GM23338 (cell line): ENCODE results near the gene RAP1GAP2. TPM values are rescaled to one million over a fixed set of nuclear protein-coding genes. Genes with fewer than 3 reads are reported as not detected.

ENCODE experiments used
- ATAC-seq: fragments of 200-7000 bp; cut with Tn5 transposase; 3 replicates; pipeline ENCODE4 v1.9.1; 2020
- DNase-seq: peaks from one replicate; pipeline ENCODE4 v3.0.0-alpha.2; 2015; ENCODE audit warnings: low spot score
- H2AFZ ChIP-seq: fragments of 200-600 bp; sonication (generic); 2 replicates; pipeline ENCODE4 v1.8.0; 2016; ENCODE audit warnings: antibody characterized with exemption, mild to moderate bottlenecking, moderate library complexity
- H3F3A ChIP-seq: fragments of 200-600 bp; sonication (generic); replicated peaks from 2 replicates; pipeline ENCODE4 v1.8.0; 2017; ENCODE audit warnings: antibody characterized with exemption, mixed run types, low read depth
- H3K27ac ChIP-seq: fragments of 200-600 bp; sonication (generic); 2 replicates; pipeline ENCODE4 v1.6.1; 2016; ENCODE audit warnings: low read depth
- H3K27me3 ChIP-seq: fragments of 200-600 bp; sonication (generic); 2 replicates; pipeline ENCODE4 v1.8.0; 2016; ENCODE audit warnings: mild to moderate bottlenecking, mixed run types, moderate library complexity; ENCODE audit not compliant: insufficient read depth
- H3K36me3 ChIP-seq: fragments of 200-600 bp; sonication (generic); 2 replicates; pipeline ENCODE4 v1.8.0; 2016; ENCODE audit warnings: mild to moderate bottlenecking; ENCODE audit not compliant: insufficient read depth
- H3K4me1 ChIP-seq: fragments of 200-600 bp; sonication (generic); 2 replicates; pipeline ENCODE4 v1.8.0; 2016; ENCODE audit warnings: mild to moderate bottlenecking, moderate library complexity; ENCODE audit not compliant: insufficient read depth
- H3K4me2 ChIP-seq: fragments of 200-600 bp; sonication (generic); 2 replicates; pipeline ENCODE4 v1.7.1; 2017; ENCODE audit warnings: mixed run types
- H3K4me3 ChIP-seq: fragments of 200-600 bp; sonication (generic); 2 replicates; pipeline ENCODE4 v1.6.1; 2016; ENCODE audit warnings: mixed run types
- H3K79me2 ChIP-seq: fragments of 200-600 bp; sonication (generic); replicated peaks from 2 replicates; pipeline ENCODE4 v1.8.0; 2017; ENCODE audit warnings: mild to moderate bottlenecking; ENCODE audit not compliant: insufficient read depth
- H3K9me2 ChIP-seq: fragments of 200-600 bp; sonication (generic); 2 replicates; pipeline ENCODE4 v1.8.0; 2017; ENCODE audit not compliant: insufficient read depth
- H4K20me1 ChIP-seq: fragments of 200-600 bp; sonication (generic); replicated peaks from 2 replicates; pipeline ENCODE4 v1.8.0; 2017; ENCODE audit warnings: mild to moderate bottlenecking; ENCODE audit not compliant: insufficient read depth
- H3K27ac Mint-ChIP-seq: 2 replicates; pipeline ENCODE4 v1.8.0; 2020; ENCODE audit warnings: inconsistent platforms, mild to moderate bottlenecking, moderate library complexity, mixed read lengths
- H3K27me3 Mint-ChIP-seq: 3 replicates; pipeline ENCODE4 v1.8.0; 2022; ENCODE audit warnings: low read depth, mild to moderate bottlenecking, moderate library complexity, mixed read lengths, inconsistent platforms; ENCODE audit not compliant: insufficient read depth, poor library complexity
- H3K36me3 Mint-ChIP-seq: 3 replicates; pipeline ENCODE4 v1.8.0; 2021; ENCODE audit warnings: low read depth, mild to moderate bottlenecking, inconsistent platforms, moderate library complexity, mixed read lengths
- H3K4me1 Mint-ChIP-seq: 3 replicates; pipeline ENCODE4 v1.8.0; 2020; ENCODE audit warnings: mild to moderate bottlenecking, inconsistent platforms, mixed read lengths
- H3K4me3 Mint-ChIP-seq: 3 replicates; pipeline ENCODE4 v1.8.0; 2021; ENCODE audit warnings: moderate library complexity, mild to moderate bottlenecking, inconsistent platforms, mixed read lengths
- H3K9me3 Mint-ChIP-seq: 3 replicates; pipeline ENCODE4 v1.8.0; 2020; ENCODE audit warnings: moderate library complexity, mild to moderate bottlenecking, inconsistent platforms, mixed read lengths
- EZH2 ChIP-seq: fragments of 200-600 bp; sonication (generic); IDR thresholded peaks from one replicate; pipeline ENCODE4 v1.8.0; 2017; ENCODE audit warnings: antibody characterized with exemption, mild to moderate bottlenecking, low read depth; ENCODE audit not compliant: unreplicated experiment
- EZH2phosphoT487 ChIP-seq: fragments of 200-600 bp; sonication (generic); IDR thresholded peaks from one replicate; pipeline ENCODE4 v1.8.1; 2018; ENCODE audit warnings: antibody characterized with exemption; ENCODE audit not compliant: unreplicated experiment
- JUNB ChIP-seq: IDR thresholded peaks from one replicate; pipeline ENCODE4 v1.6.1; 2016; ENCODE audit warnings: antibody characterized with exemption; ENCODE audit not compliant: unreplicated experiment
- POLR2AphosphoS5 ChIP-seq: IDR thresholded peaks from 2 replicates; pipeline ENCODE4 v1.6.1; 2016; ENCODE audit warnings: antibody characterized with exemption, low read depth
- STAT1 ChIP-seq: IDR thresholded peaks from one replicate; pipeline ENCODE4 v1.6.1; 2016; ENCODE audit warnings: antibody characterized with exemption; ENCODE audit not compliant: unreplicated experiment
- ZNF114 ChIP-seq: fragments of 250-450 bp; sonication (Bioruptor Pico); IDR thresholded peaks from 2 replicates; pipeline ENCODE4 v1.5.0; 2020; ENCODE audit warnings: mild to moderate bottlenecking, moderate library complexity
- ZNF331 ChIP-seq: fragments of 250-450 bp; sonication (Bioruptor Pico); IDR thresholded peaks from 2 replicates; pipeline ENCODE4 v1.5.0; 2020; ENCODE audit warnings: low read depth, mild to moderate bottlenecking, moderate library complexity
- polyA plus RNA-seq: library from polyadenylated mRNA; unstranded; fragments of >200 nt; fragmentation: Nextera tagmentation; extraction: Ambion mirVana; gene quantifications from 2 replicates; pipeline ENCODE4 v1.2.1, GENCODE V29; 2016
- total RNA-seq: library from RNA; depleted of rRNA; stranded (reverse); fragments of >200 nt; shearing (Covaris generic); gene quantifications from 2 replicates; pipeline ENCODE4 v1.2.3, GENCODE V29; 2014
- TF ChIP-seq, protein P1 (sequence below): IDR thresholded peaks from 2 replicates; pipeline ENCODE4 v1.6.1; 2016; ENCODE audit warnings: antibody characterized with exemption
- TF ChIP-seq, protein P2 (sequence below): IDR thresholded peaks from one replicate; pipeline ENCODE4 v1.6.1; 2018; ENCODE audit warnings: antibody characterized with exemption; ENCODE audit not compliant: unreplicated experiment
- TF ChIP-seq, protein P3 (sequence below): fragments of 250-450 bp; sonication (Bioruptor Pico); IDR thresholded peaks from 2 replicates; pipeline ENCODE4 v1.5.0; 2020; ENCODE audit warnings: mild to moderate bottlenecking, moderate library complexity

Gene RAP1GAP2
- total and polyA plus RNA-seq, 2 experiments from 2014 or later, result 17.8 to 46.1 TPM

DNA sequence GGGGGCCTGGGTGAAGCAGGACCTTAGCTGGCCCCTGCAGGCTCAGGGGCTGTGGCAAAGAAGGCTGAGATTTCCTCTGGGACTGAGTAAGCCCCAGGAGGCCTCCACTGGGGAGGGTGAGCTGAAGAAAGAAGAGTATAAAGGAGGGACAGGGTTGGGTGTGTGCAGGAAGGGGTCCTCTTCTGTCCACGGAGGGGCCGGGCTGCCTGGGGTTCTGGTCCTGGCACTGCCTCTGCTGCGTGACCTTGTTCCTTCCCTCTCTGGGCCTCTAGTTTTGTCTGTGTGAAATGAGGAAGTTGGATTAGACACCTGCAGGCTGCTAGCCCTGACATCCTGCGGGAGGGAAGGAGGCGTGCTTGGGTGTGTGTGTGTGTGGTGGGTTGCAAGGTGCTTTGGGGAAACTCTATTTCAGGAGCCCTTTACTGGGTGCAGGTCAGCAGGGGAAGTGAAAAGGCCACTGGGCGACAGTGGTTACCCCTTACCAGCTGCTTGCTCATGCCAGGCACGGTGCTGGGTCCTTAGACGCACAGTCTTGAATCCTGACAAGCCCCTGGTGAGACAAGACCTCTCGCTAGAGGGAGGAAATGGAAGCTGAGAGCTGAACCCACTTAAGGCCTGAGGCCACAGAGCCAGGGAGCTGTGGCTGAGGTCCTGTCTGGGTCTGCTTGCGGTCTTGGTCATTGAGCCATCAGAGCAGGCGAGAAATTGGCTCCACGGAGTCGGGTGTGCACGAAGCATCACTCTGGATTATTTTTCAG is 206.5 kb downstream of the RAP1GAP2 start (continued):
- TF ChIP-seq, protein P1, sequence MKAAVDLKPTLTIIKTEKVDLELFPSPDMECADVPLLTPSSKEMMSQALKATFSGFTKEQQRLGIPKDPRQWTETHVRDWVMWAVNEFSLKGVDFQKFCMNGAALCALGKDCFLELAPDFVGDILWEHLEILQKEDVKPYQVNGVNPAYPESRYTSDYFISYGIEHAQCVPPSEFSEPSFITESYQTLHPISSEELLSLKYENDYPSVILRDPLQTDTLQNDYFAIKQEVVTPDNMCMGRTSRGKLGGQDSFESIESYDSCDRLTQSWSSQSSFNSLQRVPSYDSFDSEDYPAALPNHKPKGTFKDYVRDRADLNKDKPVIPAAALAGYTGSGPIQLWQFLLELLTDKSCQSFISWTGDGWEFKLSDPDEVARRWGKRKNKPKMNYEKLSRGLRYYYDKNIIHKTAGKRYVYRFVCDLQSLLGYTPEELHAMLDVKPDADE, result no peak
- TF ChIP-seq STAT1, result no peak
- TF ChIP-seq ZNF114 (CRISPR knock-in tag), result no peak
- no peak for TF ChIP-seq JUNB
- no peak for TF ChIP-seq ZNF331

DNA sequence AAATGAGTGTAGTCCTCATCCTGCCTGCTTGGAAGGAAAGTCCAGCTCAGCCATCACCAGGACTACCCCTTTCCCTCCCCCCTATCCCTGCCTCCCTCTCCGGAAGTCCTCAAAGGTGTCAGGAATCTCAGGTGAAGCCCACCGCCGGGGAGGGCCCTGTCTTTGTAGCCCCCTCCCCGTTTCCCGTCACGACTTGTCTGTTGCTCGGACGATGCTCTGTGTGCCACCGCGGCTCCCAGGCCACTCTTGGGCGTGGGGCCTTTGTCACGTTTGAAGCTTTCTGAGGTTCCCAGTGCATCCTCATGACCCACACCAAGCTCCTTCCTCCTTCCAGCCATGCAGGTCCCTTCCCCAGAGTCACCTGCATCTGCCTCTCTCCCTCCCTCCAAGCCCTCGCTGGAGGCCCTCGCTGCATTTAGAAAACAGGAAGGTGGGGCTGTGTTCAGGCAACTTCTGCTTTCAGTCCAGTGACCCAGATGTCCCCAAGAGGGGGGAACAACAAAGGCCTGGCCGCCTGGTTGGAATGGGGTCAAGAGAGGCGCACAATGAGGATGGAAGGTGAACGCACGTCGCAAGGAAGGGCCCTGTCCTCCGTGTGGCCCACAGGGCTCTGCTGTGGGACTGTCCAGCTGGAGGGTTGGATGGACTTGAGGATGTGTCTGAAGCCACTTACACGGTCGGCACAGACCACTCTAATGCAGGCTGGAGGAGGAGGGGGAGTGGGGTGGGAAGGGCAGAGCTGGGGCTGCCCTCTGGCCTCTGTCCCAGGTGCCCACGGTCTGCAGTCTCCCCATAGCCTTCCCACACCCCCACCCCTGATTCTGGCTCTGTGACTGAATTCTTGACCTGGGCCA is 207.3 kb downstream of the RAP1GAP2 start:
- Histone ChIP-seq H3K27me3 (no peaks in the 10 kb centered on the region), H3K79me2 (no peaks in the 10 kb centered on the region), H3K4me3 (no peak overlapping the region), H4K20me1 (no peaks in the 10 kb centered on the region), H3K4me2 (no peak overlapping the region), H3K9me2 (no peaks in the 10 kb centered on the region), H3K27ac (no peak overlapping the region), H2AFZ (no peak overlapping the region), H3K4me1 (no peaks in the 10 kb centered on the region), H3K36me3 (peaks cover 16% of the 10 kb centered on the region), H3F3A (no peaks in the 10 kb centered on the region)
- Mint-ChIP-seq H3K36me3 (peaks cover 38% of the 10 kb centered on the region), H3K9me3 (no peaks in the 10 kb centered on the region), H3K27me3 (peaks cover 8% of the 10 kb centered on the region), H3K4me1 (no peaks in the 10 kb centered on the region), H3K27ac (no peak overlapping the region; the same call in 1 of the 2 replicates), H3K4me3 (no peak overlapping the region)
- DNase-seq, result no peak
- no peak for ATAC-seq
- no peak for TF ChIP-seq EZH2phosphoT487
- no peak for TF ChIP-seq ZNF114 (CRISPR knock-in tag)
- no peak for TF ChIP-seq JUNB
- no peak for TF ChIP-seq STAT1
- TF ChIP-seq POLR2AphosphoS5, result no peak
- TF ChIP-seq, protein P2, sequence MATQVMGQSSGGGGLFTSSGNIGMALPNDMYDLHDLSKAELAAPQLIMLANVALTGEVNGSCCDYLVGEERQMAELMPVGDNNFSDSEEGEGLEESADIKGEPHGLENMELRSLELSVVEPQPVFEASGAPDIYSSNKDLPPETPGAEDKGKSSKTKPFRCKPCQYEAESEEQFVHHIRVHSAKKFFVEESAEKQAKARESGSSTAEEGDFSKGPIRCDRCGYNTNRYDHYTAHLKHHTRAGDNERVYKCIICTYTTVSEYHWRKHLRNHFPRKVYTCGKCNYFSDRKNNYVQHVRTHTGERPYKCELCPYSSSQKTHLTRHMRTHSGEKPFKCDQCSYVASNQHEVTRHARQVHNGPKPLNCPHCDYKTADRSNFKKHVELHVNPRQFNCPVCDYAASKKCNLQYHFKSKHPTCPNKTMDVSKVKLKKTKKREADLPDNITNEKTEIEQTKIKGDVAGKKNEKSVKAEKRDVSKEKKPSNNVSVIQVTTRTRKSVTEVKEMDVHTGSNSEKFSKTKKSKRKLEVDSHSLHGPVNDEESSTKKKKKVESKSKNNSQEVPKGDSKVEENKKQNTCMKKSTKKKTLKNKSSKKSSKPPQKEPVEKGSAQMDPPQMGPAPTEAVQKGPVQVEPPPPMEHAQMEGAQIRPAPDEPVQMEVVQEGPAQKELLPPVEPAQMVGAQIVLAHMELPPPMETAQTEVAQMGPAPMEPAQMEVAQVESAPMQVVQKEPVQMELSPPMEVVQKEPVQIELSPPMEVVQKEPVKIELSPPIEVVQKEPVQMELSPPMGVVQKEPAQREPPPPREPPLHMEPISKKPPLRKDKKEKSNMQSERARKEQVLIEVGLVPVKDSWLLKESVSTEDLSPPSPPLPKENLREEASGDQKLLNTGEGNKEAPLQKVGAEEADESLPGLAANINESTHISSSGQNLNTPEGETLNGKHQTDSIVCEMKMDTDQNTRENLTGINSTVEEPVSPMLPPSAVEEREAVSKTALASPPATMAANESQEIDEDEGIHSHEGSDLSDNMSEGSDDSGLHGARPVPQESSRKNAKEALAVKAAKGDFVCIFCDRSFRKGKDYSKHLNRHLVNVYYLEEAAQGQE, result no peak
- TF ChIP-seq, protein P3, sequence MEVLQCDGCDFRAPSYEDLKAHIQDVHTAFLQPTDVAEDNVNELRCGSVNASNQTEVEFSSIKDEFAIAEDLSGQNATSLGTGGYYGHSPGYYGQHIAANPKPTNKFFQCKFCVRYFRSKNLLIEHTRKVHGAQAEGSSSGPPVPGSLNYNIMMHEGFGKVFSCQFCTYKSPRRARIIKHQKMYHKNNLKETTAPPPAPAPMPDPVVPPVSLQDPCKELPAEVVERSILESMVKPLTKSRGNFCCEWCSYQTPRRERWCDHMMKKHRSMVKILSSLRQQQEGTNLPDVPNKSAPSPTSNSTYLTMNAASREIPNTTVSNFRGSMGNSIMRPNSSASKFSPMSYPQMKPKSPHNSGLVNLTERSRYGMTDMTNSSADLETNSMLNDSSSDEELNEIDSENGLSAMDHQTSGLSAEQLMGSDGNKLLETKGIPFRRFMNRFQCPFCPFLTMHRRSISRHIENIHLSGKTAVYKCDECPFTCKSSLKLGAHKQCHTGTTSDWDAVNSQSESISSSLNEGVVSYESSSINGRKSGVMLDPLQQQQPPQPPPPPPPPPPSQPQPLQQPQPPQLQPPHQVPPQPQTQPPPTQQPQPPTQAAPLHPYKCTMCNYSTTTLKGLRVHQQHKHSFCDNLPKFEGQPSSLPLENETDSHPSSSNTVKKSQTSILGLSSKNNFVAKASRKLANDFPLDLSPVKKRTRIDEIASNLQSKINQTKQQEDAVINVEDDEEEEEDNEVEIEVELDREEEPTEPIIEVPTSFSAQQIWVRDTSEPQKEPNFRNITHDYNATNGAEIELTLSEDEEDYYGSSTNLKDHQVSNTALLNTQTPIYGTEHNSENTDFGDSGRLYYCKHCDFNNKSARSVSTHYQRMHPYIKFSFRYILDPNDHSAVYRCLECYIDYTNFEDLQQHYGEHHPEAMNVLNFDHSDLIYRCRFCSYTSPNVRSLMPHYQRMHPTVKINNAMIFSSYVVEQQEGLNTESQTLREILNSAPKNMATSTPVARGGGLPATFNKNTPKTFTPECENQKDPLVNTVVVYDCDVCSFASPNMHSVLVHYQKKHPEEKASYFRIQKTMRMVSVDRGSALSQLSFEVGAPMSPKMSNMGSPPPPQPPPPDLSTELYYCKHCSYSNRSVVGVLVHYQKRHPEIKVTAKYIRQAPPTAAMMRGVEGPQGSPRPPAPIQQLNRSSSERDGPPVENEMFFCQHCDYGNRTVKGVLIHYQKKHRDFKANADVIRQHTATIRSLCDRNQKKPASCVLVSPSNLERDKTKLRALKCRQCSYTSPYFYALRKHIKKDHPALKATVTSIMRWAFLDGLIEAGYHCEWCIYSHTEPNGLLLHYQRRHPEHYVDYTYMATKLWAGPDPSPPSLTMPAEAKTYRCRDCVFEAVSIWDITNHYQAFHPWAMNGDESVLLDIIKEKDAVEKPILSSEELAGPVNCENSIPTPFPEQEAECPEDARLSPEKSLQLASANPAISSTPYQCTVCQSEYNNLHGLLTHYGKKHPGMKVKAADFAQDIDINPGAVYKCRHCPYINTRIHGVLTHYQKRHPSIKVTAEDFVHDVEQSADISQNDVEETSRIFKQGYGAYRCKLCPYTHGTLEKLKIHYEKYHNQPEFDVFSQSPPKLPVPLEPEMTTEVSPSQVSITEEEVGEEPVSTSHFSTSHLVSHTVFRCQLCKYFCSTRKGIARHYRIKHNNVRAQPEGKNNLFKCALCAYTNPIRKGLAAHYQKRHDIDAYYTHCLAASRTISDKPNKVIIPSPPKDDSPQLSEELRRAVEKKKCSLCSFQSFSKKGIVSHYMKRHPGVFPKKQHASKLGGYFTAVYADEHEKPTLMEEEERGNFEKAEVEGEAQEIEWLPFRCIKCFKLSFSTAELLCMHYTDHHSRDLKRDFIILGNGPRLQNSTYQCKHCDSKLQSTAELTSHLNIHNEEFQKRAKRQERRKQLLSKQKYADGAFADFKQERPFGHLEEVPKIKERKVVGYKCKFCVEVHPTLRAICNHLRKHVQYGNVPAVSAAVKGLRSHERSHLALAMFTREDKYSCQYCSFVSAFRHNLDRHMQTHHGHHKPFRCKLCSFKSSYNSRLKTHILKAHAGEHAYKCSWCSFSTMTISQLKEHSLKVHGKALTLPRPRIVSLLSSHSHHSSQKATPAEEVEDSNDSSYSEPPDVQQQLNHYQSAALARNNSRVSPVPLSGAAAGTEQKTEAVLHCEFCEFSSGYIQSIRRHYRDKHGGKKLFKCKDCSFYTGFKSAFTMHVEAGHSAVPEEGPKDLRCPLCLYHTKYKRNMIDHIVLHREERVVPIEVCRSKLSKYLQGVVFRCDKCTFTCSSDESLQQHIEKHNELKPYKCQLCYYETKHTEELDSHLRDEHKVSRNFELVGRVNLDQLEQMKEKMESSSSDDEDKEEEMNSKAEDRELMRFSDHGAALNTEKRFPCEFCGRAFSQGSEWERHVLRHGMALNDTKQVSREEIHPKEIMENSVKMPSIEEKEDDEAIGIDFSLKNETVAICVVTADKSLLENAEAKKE (CRISPR knock-in tag), result no peak
- no peak for TF ChIP-seq EZH2
- TF ChIP-seq, protein P1, result no peak
